B cell (primary cell): ENCODE results near the gene WDR43. TPM values are rescaled to one million over a fixed set of nuclear protein-coding genes. Genes with fewer than 3 reads are reported as not detected.

Experiments used
- ATAC-seq: fragments of 200-7000 bp; cut with Tn5 transposase; one replicate; pipeline ENCODE4 v1.10.0; 2021; ENCODE audit warnings: low read depth, mild to moderate bottlenecking, moderate number of reproducible peaks, moderate library complexity
- CTCF ChIA-PET: fragments of 350-600 bp; sonication (Branson Sonifier 250); formaldehyde crosslinking; loops from one replicate; lab custom pipeline; 2021; ENCODE audit warnings: antibody characterized with exemption, inconsistent platforms; lab: Charles Lee
- POLR2A ChIA-PET: fragments of 350-600 bp; sonication (Branson Sonifier 250); formaldehyde crosslinking; loops from one replicate; lab custom pipeline; 2021; ENCODE audit warnings: antibody characterized with exemption; lab: Charles Lee
- DNase-seq: peaks from one replicate; pipeline ENCODE4 v3.0.0; 2013
- H2AFZ ChIP-seq: 2 replicates; pipeline ENCODE4 v1.6.1; 2012; ENCODE audit warnings: mild to moderate bottlenecking, low read depth, low read length; ENCODE audit not compliant: insufficient read depth, poor library complexity, severe bottlenecking
- H3K27ac ChIP-seq, 2 donors: 1 replicate in 1 of 2; 2 replicates in 1 of 2; pipeline ENCODE4 v1.5.1; 2012 to 2013; ENCODE audit warnings: low read length in 2 of 2, mild to moderate bottlenecking in 2 of 2, moderate library complexity in 1 of 2
- H3K27me3 ChIP-seq, 4 experiments: fragments of 200-600 bp in 1 of 4; sonication (generic) in 1 of 4; replicated peaks in 1 of 4; 1 replicate in 2 of 4; 2 replicates in 2 of 4; pipeline versions ENCODE4 v1.6.1 to v1.7.0; 2013 to 2016; ENCODE audit warnings: low read length in 3 of 4, mild to moderate bottlenecking in 2 of 4, mixed read lengths in 1 of 4, moderate library complexity in 1 of 4; ENCODE audit not compliant: insufficient read depth in 4 of 4, control insufficient read depth in 3 of 4; ENCODE audit errors: control extremely low read depth in 1 of 4
- H3K36me3 ChIP-seq, 2 experiments: replicated peaks in 1 of 2; 1 replicate in 1 of 2; 2 replicates in 1 of 2; pipeline versions ENCODE4 v1.6.1 to v1.7.1; 2013; ENCODE audit warnings: low read length in 1 of 2; ENCODE audit not compliant: insufficient read depth in 2 of 2, control insufficient read depth in 1 of 2; ENCODE audit errors: control extremely low read depth in 1 of 2, extremely low read depth in 1 of 2
- H3K4me1 ChIP-seq, 2 donors: fragments of 200-600 bp in 1 of 2; sonication (generic) in 1 of 2; 1 replicate in 1 of 2; 2 replicates in 1 of 2; pipeline versions ENCODE4 v1.5.1 to v1.6.1; 2013 to 2017; ENCODE audit warnings: low read length in 2 of 2; ENCODE audit not compliant: control insufficient read depth in 2 of 2, insufficient read depth in 2 of 2
- H3K4me2 ChIP-seq: replicated peaks from 2 replicates; pipeline ENCODE3; 2012; ENCODE audit warnings: mild to moderate bottlenecking, low read depth, low read length; ENCODE audit not compliant: poor library complexity, severe bottlenecking
- H3K4me3 ChIP-seq, 5 experiments: fragments of 200-600 bp in 1 of 5; sonication (generic) in 1 of 5; 1 replicate in 3 of 5; 2 replicates in 2 of 5; pipeline versions ENCODE4 v1.5.1 to v1.7.0; 2011 to 2016; ENCODE audit warnings: low read length in 4 of 5, mild to moderate bottlenecking in 4 of 5, low read depth in 2 of 5, control low read depth in 1 of 5, moderate library complexity in 1 of 5; ENCODE audit not compliant: insufficient read depth in 1 of 5; ENCODE audit errors: control extremely low read depth in 1 of 5, extremely low read depth in 1 of 5
- H3K79me2 ChIP-seq: fragments of 200-600 bp; sonication (generic); one replicate; pipeline ENCODE4 v1.6.0; 2016; ENCODE audit warnings: low read length; ENCODE audit not compliant: control insufficient read depth, insufficient read depth
- H3K9ac ChIP-seq: fragments of 200-600 bp; sonication (generic); 2 replicates; pipeline ENCODE4 v1.6.1; 2017; ENCODE audit warnings: mild to moderate bottlenecking, low read length, moderate library complexity
- H3K9me3 ChIP-seq, 3 donors: one replicate each; pipeline versions ENCODE4 v1.6.1 to v1.7.1; 2013; ENCODE audit warnings: low read length in 2 of 3; ENCODE audit not compliant: control insufficient read depth in 2 of 3, insufficient read depth in 1 of 3; ENCODE audit errors: control extremely low read depth in 1 of 3
- H4K20me1 ChIP-seq: 2 replicates; pipeline ENCODE4 v1.6.0; 2012; ENCODE audit warnings: mild to moderate bottlenecking, low read length; ENCODE audit not compliant: insufficient read depth, control insufficient read depth, poor library complexity, severe bottlenecking
- H3K27ac Mint-ChIP-seq: one replicate; pipeline ENCODE4 v1.8.0; 2021; ENCODE audit warnings: mixed read lengths
- H3K27me3 Mint-ChIP-seq: one replicate; pipeline ENCODE4 v1.8.0; 2021; ENCODE audit warnings: mixed read lengths
- H3K4me1 Mint-ChIP-seq: one replicate; pipeline ENCODE4 v1.8.0; 2021; ENCODE audit warnings: mixed read lengths
- H3K4me3 Mint-ChIP-seq: one replicate; pipeline ENCODE4 v1.8.0; 2021; ENCODE audit warnings: mixed read lengths
- H3K9me3 Mint-ChIP-seq: one replicate; pipeline ENCODE4 v1.8.0; 2022; ENCODE audit warnings: mixed read lengths; ENCODE audit not compliant: insufficient read depth
- CTCF ChIP-seq: fragments of 200-600 bp; IDR thresholded peaks from one replicate; pipeline ENCODE4 v1.8.0; 2022; ENCODE audit warnings: antibody characterized with exemption, mild to moderate bottlenecking
- EZH2 ChIP-seq: IDR thresholded peaks from 2 replicates; pipeline ENCODE4 v1.6.1; 2012; ENCODE audit warnings: borderline replicate concordance, low read depth, mild to moderate bottlenecking, moderate library complexity, low read length; ENCODE audit not compliant: insufficient read depth, poor library complexity, severe bottlenecking
- WGBS: methylation state at CpG from one replicate; pipeline ENCODE4 v1.1.5; 2013; ENCODE audit warnings: missing lambda C conversion rate; ENCODE audit not compliant: insufficient coverage; 5-methylcytosine and 5-hydroxymethylcytosine counted together
- intact Hi-C: fragments of 100-400 bp; cut with micrococcal nuclease; formaldehyde crosslinking; loops from one replicate; pipeline ENCODE4 v1.10.0; 2022
- polyA minus RNA-seq: library from RNA; depleted of rRNA, polyadenylated mRNA; stranded (reverse); fragments of >200 nt; gene quantifications from 2 replicates; pipeline ENCODE4 v1.2.3, GENCODE V29; 2012
- polyA plus RNA-seq: library from polyadenylated mRNA; depleted of rRNA; stranded (reverse); fragments of >200 nt; gene quantifications from 2 replicates; pipeline ENCODE4 v1.2.3, GENCODE V29; 2012
- total RNA-seq, 2 donors: library from RNA; stranded (reverse); fragments of 120-200 nt in 1 of 2; gene quantifications; 1 replicate in 1 of 2; 2 replicates in 1 of 2; pipeline versions ENCODE4 v1.2.3 to v1.2.4, GENCODE V29; 2013 to 2022

WDR43 gene
- 48.6 and 51.0 TPM in 2 replicates for total RNA-seq
- 51.4 TPM for total RNA-seq (2013)
- polyA plus RNA-seq: 22.5 and 28.7 TPM in 2 replicates
- 19.9 and 27.3 TPM in 2 replicates for polyA minus RNA-seq

GRCh38 chr2:28894470-28895188 lies at the start of gene WDR43:
Gene WDR43 (plus strand): TSS chr2:28894667. CDS start chr2:28894699, 32 bp downstream.
- H4K20me1 ChIP-seq: peaks cover 37% of the 10 kb centered on the region
- Mint-ChIP-seq H3K27ac (peak within 1 kb of the TSS; percentile 94), H3K27me3 (no peaks in the 10 kb centered on the region), H3K4me3 (peak within 1 kb of the TSS; percentile 92), H3K9me3 (no peaks in the 10 kb centered on the region), H3K4me1 (peaks cover 43% of the 10 kb centered on the region)
- peaks cover 0 to 9% (median 0%) of the 10 kb centered on the region in 3 donors for H3K9me3 ChIP-seq
- ATAC-seq (peak; percentile 97), DNase-seq (peak; percentile 98)
- H3K36me3 ChIP-seq: no peaks in the 10 kb centered on the region
- H3K4me3 ChIP-seq: peak within 1 kb of the TSS; percentile 64 to 89 (median 84)
- H3K4me1 ChIP-seq: peaks cover 26 to 30% of the 10 kb centered on the region in 2 donors
- TF ChIP-seq EZH2: no peak
- no peak for TF ChIP-seq CTCF
- CTCF ChIA-PET: interaction anchor here (0.6 to 2.2 kb wide), 4 partner anchors 24 to 143 kb away, joined by 3 to 10 read pairs (median 4); partner anchors contain the start of genes PPP1CB and TRMT61B
- peak within 1 kb of the TSS; percentile 97 for H2AFZ ChIP-seq
- intact Hi-C loops: loop anchor here (1.0 to 10.0 kb wide), 4 partner anchors 24 to 1004 kb away; partner anchors contain the start of genes BABAM2, FOSL2, PPP1CB and RBKS
- peak within 1 kb of the TSS; percentile 71 to 81 for H3K27ac ChIP-seq
- POLR2A ChIA-PET: interaction anchor here (0.6 to 3.7 kb wide), 5 partner anchors 11 to 1524 kb away, joined by 3 to 35 read pairs (median 5); partner anchors contain the start of genes PPP1CB, SNX17 and TRMT61B
- H3K27me3 ChIP-seq: no peaks in the 10 kb centered on the region
- WGBS: 1% methylated on average over 79 of the region's 79 CpGs
- peak within 1 kb of the TSS; percentile 97 for H3K9ac ChIP-seq
- H3K79me2 ChIP-seq: peaks cover 57% of the 10 kb centered on the region
- H3K4me2 ChIP-seq: peak within 1 kb of the TSS; percentile 82

GRCh38 chr2:28855193-28855592 lies 39.3 kb upstream of the WDR43 start:
- no peak overlapping the region for H3K27ac Mint-ChIP-seq
- H3K9me3 Mint-ChIP-seq: no peaks in the 10 kb centered on the region
- peaks cover 0 to 8% of the 10 kb centered on the region in 2 experiments for H3K36me3 ChIP-seq
- no peak overlapping the region for H3K9ac ChIP-seq
- intact Hi-C loops: no loop called here
- ATAC-seq: no peak
- ChIA-PET CTCF (interaction anchor here (0.8 kb wide), 1 partner anchor 34 kb away, joined by 5 read pairs; no protein-coding TSS in a partner anchor), POLR2A (no interaction called here)
- 100% methylated on average over 1 of the region's 1 CpG for WGBS
- H3K4me2 ChIP-seq: no peak overlapping the region
- DNase-seq: no peak
- H3K27me3 ChIP-seq: no peaks in the 10 kb centered on the region
- no peaks in the 10 kb centered on the region for H3K9me3 ChIP-seq
- H4K20me1 ChIP-seq: no peaks in the 10 kb centered on the region
- H3K79me2 ChIP-seq: no peaks in the 10 kb centered on the region
- no peaks in the 10 kb centered on the region for H3K27me3 Mint-ChIP-seq
- H3K4me3 ChIP-seq: no peak overlapping the region
- no peaks in the 10 kb centered on the region for H3K4me1 Mint-ChIP-seq
- H3K4me1 ChIP-seq: no peaks in the 10 kb centered on the region
- TF ChIP-seq CTCF (no peak), EZH2 (no peak)
- H3K4me3 Mint-ChIP-seq: no peak overlapping the region
- no peak overlapping the region for H2AFZ ChIP-seq
- no peak overlapping the region for H3K27ac ChIP-seq
